NCI-H2196 treated with DMSO at 0.1 percent for 48 hours (cell line): ENCODE data around the gene MAGI1.

Experiments
- DNase-seq: peaks from one replicate; lab custom pipeline; 2025; ENCODE audit not compliant: unreplicated experiment; lab: John Stamatoyannopoulos, UW

Gene MAGI1

GRCh38 chr3:65675011-65675410 lies 363.7 kb downstream of the MAGI1 start:
- DNase-seq = no peak

DNA sequence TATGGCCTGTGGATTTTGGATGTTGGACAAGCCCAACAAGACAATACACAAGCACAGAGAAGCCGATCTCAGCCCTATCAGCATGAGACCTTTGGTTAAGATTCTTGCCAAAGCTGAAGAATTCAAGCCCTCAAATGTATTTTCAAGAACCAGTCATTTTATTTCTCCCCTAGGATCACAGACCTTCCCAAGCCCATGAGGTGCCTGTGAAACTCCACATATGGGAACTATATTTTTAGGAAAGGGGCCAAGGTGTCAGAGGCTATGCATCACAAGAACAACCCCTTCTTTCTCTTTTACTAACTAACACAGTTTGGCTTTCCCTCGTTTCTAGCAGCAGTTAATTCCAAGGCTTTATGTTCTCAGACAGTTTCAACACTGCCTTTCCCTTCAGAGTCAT lies 364.5 kb downstream of the MAGI1 start:
- DNase-seq = no peak

DNA sequence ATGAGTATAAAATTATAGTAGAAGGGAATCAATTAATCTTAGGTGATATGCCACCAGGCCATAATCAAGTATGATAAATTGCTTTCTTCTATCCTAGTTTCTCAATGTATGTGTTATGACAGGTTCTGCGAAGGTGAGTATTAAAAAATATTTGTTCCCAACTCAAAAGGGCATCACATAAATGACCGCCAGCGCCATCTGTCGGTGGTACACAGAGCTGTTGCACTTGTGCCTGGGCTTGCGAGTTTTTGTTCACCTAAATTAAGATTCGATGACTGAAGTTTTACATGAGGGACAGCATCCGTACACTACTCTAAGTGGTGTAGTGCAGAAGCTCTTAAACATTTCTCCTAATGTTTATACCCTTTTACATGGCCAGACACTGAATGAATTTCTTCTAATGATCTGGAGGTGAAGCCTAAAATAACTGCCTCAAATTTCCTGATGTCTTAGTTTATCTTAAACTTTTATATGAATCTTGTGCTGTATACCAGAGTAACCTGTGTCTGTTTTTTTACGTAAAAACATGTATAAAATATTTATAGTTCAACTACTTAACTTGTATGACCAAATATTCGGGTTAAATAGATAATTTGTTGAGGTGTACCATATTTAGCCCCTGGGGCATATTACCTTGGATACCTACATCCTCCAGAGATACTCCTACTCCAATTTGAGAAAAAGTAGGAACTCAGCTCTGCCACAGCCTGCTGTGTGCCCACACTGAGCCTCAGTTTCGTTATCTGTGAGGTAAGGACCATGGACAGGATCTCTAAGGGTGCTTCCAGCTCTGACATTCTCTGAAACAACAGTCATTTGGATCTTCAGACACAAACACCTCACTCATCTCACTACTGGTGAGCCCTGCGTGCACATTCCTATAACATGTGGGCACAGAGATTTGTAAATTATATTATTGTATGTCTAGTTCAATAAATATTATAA lies 365.6 kb downstream of the MAGI1 start:
- no peak for DNase-seq

GRCh38 chr3:65672061-65672460 lies 366.7 kb downstream of the MAGI1 start:
- no peak for DNase-seq

DNA sequence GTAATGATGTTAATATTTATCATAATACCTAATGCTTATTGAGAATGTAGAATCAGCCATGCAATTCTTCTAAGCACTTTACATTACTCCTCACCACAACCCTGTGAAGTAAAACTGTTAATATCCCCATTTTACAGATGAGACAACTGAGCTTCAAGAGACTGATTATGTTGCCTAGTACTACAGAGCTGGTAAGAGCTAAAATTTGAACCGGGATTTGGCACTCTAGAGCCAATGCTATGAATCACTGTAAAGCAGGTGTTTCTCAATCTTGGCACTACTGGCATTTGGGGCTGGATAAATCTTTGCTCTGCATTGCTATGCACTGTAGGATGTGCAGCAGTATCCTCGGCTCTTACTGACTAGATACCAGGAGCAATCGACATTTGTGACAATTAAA lies 367.7 kb downstream of the MAGI1 start:
- no peak for DNase-seq

DNA sequence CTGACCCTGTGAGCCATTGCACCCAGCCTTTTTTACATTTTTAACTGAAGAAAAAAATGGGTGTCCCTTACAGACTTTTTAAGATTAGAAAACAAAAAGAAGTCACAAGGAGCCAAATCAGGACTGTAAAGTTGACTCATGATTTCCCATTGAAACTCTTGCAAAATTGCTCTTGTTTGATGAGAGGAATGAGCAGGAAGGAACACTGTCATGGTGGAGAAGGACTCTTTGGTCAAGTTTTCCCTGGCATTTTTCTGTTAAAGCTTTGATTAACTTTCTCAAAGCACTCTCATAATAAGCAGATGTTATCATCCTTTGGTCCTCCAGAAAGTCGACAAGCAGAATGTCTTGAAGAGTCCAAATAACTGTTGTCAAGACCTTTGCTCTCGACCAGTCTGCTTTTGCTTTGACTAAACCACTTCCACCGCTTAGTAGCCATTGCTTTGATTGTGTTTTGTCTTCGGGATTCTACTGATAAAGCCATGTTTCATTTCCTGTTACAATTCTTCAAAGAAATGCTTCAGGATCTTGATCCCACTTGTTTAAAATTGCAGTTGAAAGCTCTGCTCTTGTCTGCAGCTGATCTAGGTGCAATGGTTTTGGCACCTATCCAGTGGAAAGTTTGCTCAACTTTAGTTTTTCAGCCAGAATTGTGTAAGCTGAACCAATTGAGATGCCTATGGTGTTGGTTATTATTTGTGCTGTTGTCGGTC lies 369.4 kb downstream of the MAGI1 start:
- no peak for DNase-seq

DNA sequence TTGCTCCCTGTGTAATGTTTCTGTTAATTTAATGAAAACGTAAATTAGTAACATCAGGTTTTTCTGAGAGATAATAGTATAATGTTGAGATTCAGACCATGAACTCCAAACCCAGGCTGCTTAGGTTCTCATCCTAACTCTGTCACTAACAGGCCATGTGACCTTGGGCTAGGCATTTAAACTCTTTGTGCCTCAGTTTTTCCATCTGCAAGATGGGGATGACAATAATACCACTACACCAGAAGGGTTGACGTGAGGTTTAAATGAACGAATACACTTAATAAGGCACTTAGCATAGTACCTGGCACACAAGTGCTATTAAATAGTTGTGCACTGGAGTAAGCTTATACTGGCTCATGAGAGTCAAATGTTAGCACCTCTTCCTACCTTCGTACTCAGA lies 370.8 kb downstream of the MAGI1 start:
- DNase-seq = no peak

DNA sequence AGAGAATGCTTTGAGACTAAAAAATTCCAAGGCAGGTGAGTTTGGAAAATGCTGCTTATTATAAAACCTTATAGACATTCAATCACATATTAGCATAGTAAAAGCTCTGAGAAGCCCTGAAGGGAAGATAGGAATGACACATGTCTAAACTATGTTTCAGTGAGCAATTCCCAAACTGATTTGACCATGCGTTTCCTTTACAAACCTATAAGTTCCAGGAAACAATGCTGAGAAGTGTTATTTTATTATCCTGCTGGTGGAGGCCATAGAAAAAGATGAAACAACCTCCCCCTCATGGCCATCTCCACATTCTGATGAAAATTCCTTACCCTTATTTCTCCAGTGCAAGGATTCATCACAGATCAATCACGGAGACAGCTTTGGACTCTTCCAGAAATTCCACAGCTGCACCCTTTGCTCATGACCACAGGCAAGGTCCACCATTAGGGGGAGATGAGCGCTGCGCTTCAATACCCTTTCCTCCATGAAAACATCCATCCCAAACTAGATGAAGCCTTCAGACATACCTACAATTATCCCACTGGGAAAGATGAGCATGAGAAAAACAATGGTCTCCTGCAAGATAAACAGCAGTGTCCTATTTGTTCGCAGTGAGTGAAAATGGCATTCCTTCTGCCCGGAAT lies 372.1 kb downstream of the MAGI1 start:
- no peak for DNase-seq

- no peak for DNase-seq
Observed at GRCh38 chr3:65665915-65666314, 372.8 kb downstream of the MAGI1 start.

DNA sequence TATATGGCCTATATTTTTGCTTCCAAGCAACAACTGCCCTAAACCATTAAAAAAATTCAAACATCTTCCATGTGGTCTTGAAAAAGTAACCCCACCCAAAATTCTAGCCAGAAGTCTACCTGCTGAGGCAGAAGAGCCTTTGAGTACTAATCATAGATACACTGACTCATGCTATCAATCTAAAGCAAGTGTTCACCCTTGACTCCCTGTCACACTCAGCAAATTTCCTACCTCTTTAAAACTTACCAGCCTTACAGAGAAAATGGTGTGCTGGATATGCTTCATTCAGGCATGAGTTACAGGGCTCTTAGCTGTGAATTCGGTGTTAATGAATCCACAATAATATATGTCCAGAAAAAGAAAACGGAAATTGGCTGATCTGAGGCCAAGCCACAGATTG lies 373.8 kb downstream of the MAGI1 start:
- no peak for DNase-seq

- no peak for DNase-seq
Observed at GRCh38 chr3:65664446-65664845, 374.3 kb downstream of the MAGI1 start.

DNA sequence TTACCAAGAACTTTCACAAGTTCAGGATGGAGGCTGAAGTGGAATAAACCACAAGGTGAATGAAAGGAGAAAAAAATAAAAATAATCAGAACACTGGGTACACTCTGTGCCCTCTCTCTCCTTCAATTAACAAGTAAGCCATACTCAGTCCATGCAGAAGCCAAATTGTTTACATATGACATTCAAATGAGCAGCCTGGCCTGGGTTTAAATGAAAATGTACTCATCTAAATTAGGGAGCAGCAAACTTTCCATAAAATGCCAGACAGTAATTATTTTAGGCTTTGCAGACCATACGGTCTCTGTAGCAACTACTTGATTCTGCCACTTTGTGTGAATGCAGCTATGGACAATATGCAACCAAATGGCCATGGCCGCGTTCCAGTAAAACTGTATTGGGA lies 376.6 kb downstream of the MAGI1 start:
- DNase-seq = no peak

GRCh38 chr3:65660000-65660598 lies 378.6 kb downstream of the MAGI1 start:
- no peak for DNase-seq

DNA sequence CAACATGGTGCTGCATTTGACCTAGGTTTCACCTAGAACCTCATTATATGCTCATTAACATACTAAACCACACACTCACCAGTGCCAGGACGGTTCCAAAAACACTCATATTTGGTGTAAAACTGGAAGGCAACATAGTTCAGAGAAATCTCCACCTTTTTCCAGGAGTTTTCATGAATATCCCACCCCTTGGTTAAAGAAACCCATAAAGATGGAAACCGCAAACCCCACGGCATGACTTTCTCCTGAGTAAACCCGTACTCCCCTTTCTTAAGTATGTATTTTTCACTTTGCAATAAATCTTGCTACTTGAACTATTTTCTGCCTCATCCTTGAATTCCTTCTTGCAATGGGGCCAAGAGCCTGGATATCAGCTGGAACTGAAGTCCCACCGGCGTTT lies 379.3 kb downstream of the MAGI1 start:
- no peak for DNase-seq

GRCh38 chr3:65658401-65658800 lies 380.3 kb downstream of the MAGI1 start:
- DNase-seq = no peak

GRCh38 chr3:65655061-65655460 lies 383.7 kb downstream of the MAGI1 start:
- no peak for DNase-seq

DNA sequence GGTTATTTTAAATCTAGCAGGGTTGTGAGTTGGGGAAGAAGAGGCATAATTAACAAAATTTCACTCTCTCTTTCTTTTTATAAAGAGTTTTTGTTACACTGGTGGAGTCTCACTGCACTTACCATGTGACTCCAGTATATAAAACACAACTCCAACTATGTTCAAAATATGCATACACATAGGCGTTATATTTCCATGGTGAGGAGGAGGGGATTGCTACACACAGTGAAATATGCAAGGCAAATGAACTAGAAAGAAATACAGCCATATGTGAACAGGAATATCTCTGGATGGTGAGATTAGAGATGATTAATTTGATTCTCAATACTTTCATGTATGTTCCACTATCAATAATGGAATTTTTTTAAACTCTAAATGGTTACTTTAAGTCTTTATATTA lies 385.0 kb downstream of the MAGI1 start:
- no peak for DNase-seq

DNA sequence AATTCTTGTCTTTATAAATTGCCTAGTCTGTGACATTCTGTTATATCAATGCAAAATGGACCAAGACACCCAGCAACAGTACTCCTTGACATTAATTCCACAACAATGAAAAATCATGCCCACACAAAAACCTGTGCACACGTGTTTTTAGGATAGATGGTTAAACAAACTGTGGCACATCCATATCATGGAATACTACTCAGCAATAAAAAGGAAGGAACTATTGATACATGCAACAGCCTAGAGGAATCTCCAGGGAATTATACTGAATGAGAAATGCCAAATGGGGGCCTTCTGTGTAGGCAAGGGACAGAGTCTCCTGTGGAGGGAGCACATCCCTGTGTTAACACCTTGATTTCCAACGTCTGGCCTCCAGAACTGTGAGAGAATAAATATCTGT lies 388.5 kb downstream of the MAGI1 start:
- no peak for DNase-seq

- DNase-seq = no peak
Observed at GRCh38 chr3:65647369-65647768, 391.3 kb downstream of the MAGI1 start.

DNA sequence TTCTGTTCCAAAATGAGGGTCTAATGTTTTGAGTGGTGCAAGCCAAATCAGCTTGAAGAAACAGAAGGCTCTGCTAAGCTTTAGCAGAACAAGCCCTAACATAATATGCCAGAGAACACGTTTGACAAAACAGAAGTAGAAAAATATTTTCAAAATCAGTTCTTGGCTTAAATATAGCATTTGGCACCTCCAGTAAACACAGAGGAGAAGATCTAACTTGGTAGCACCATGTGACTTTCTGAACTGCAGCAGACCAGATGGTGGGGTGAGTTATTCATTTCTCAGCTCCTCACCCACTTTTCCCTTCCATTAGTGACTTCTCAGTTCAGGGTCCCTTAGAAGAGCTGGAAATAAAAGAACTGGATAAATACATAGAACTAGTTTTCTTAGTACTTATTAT lies 395.8 kb downstream of the MAGI1 start:
- no peak for DNase-seq

GRCh38 chr3:65641777-65642176 lies 396.9 kb downstream of the MAGI1 start:
- no peak for DNase-seq
